Chondrocyte (in vitro differentiated cells): ENCODE measurements around the gene CD200R1. TPM values are rescaled to one million over a fixed set of nuclear protein-coding genes. Genes with fewer than 3 reads are reported as not detected.
A peak's percentile ranks its signal among the peaks of the same experiment; 100 is the strongest.

ENCODE experiments used
- DNase-seq: peaks from one replicate; pipeline ENCODE4 v3.0.0; 2021; ENCODE audit warnings: mixed read lengths, low spot score
- H3K27ac Mint-ChIP-seq: one replicate; pipeline ENCODE4 v1.8.0; 2021; ENCODE audit warnings: mild to moderate bottlenecking, moderate library complexity, mixed read lengths; ENCODE audit not compliant: unreplicated experiment
- H3K27me3 Mint-ChIP-seq: 2 replicates; pipeline ENCODE4 v1.8.0; 2021; ENCODE audit warnings: low read depth, mixed read lengths
- H3K36me3 Mint-ChIP-seq: 2 replicates; pipeline ENCODE4 v1.8.0; 2021; ENCODE audit warnings: low read depth, mixed read lengths
- H3K4me1 Mint-ChIP-seq: 2 replicates; pipeline ENCODE4 v1.8.0; 2021; ENCODE audit warnings: low read depth, mild to moderate bottlenecking, mixed read lengths
- H3K4me3 Mint-ChIP-seq: one replicate; pipeline ENCODE4 v1.8.0; 2021; ENCODE audit warnings: mild to moderate bottlenecking, moderate library complexity, mixed read lengths; ENCODE audit not compliant: unreplicated experiment
- H3K9me3 Mint-ChIP-seq: 2 replicates; pipeline ENCODE4 v1.8.0; 2021; ENCODE audit warnings: low read depth, mixed read lengths
- CTCF ChIP-seq: fragments of 200-600 bp; sonication (generic); IDR thresholded peaks from 2 replicates; pipeline ENCODE4 v1.5.0; 2021; ENCODE audit warnings: antibody characterized with exemption, mild to moderate bottlenecking, moderate library complexity
- total RNA-seq: library from RNA; stranded (reverse); gene quantifications from 3 replicates; pipeline ENCODE4 v1.2.1, GENCODE V29; 2021

The CD200R1 gene
- total RNA-seq, 1 donor from 2014 or later = not detected

- no peak for DNase-seq
- H3K27ac Mint-ChIP-seq = no peak overlapping the region
- no peaks in the 10 kb centered on the region for H3K9me3 Mint-ChIP-seq
- no peaks in the 10 kb centered on the region for H3K36me3 Mint-ChIP-seq
- no peak for TF ChIP-seq CTCF
- H3K4me3 Mint-ChIP-seq = no peak overlapping the region
- peaks cover 3% of the 10 kb centered on the region for H3K4me1 Mint-ChIP-seq
- peaks cover 1% of the 10 kb centered on the region for H3K27me3 Mint-ChIP-seq
Observed at GRCh38 chr3:112982710-112983109, 7.8 kb upstream of the CD200R1 start.

GRCh38 chr3:112980080-112980479 is 5.2 kb upstream of the CD200R1 start:
- H3K27ac Mint-ChIP-seq = no peak overlapping the region
- no peak for DNase-seq
- H3K9me3 Mint-ChIP-seq = no peaks in the 10 kb centered on the region
- H3K4me3 Mint-ChIP-seq = no peak overlapping the region
- H3K36me3 Mint-ChIP-seq = no peaks in the 10 kb centered on the region
- no peaks in the 10 kb centered on the region for H3K27me3 Mint-ChIP-seq
- no peak for TF ChIP-seq CTCF
- H3K4me1 Mint-ChIP-seq = peaks cover 3% of the 10 kb centered on the region

- no peak overlapping the region for H3K27ac Mint-ChIP-seq
- no peaks in the 10 kb centered on the region for H3K36me3 Mint-ChIP-seq
- no peak for DNase-seq
- peak; percentile 93 for TF ChIP-seq CTCF
- H3K9me3 Mint-ChIP-seq = no peaks in the 10 kb centered on the region
- no peak overlapping the region for H3K4me3 Mint-ChIP-seq
- peaks cover 3% of the 10 kb centered on the region for H3K4me1 Mint-ChIP-seq
- no peaks in the 10 kb centered on the region for H3K27me3 Mint-ChIP-seq
Observed at GRCh38 chr3:112979244-112979832, 4.4 kb upstream of the CD200R1 start.

GRCh38 chr3:112976953-112977352 is 2.0 kb upstream of the CD200R1 start:
- H3K9me3 Mint-ChIP-seq = no peaks in the 10 kb centered on the region
- no peak overlapping the region for H3K4me3 Mint-ChIP-seq
- DNase-seq = no peak
- H3K36me3 Mint-ChIP-seq = no peaks in the 10 kb centered on the region
- peaks cover 2% of the 10 kb centered on the region for H3K27me3 Mint-ChIP-seq
- H3K4me1 Mint-ChIP-seq = peaks cover 3% of the 10 kb centered on the region
- H3K27ac Mint-ChIP-seq = no peak overlapping the region
- no peak for TF ChIP-seq CTCF

- no peak overlapping the region for H3K27ac Mint-ChIP-seq
- H3K4me3 Mint-ChIP-seq = no peak overlapping the region
- no peaks in the 10 kb centered on the region for H3K36me3 Mint-ChIP-seq
- no peak for TF ChIP-seq CTCF
- no peaks in the 10 kb centered on the region for H3K9me3 Mint-ChIP-seq
- no peak for DNase-seq
- peaks cover 9% of the 10 kb centered on the region for H3K27me3 Mint-ChIP-seq
- H3K4me1 Mint-ChIP-seq = peaks cover 3% of the 10 kb centered on the region
Observed at GRCh38 chr3:112976001-112976400, 1.1 kb upstream of the CD200R1 start.
